LNCAP (cell line): ENCODE data around the gene SOCS1.

ENCODE experiments used
- CTCF ChIP-seq: fragments of 450-650 bp; IDR thresholded peaks from 2 replicates; pipeline ENCODE4 v1.5.1; 2017; ENCODE audit warnings: mild to moderate bottlenecking

The SOCS1 gene

GRCh38 chr16:11298143-11298900, 42.3 kb upstream of the SOCS1 start:
- TF ChIP-seq CTCF = no peak

DNA sequence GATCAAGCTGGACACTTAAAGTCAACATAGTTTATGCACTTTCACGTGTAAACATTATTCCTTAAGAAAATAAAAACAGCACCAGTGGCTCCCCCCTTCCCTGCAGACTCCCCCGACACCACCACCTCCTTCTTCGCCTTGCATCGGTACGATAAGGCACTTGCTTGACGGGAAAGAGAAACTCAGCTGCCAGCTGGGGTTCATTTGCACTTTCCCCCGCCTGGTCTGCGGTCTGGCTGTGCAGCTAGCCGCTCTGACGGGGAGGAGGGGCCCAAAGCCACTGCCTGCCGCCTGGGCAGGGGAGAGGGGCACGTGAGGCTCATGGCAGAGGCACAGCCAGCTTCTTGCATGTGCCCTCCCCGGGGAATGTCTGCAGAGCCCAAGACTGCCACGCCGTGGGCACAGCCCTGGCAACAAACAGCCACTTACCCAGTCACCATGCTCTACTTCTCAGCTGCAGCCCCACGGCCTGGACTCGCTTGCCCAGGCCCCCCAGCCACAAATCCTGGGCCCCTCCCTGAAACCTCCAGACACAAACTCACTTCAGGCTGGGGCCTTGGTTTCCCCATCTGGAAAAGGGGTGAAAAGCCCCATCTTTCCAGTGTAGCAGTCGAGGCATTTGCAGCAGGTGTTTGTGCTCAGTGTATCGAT, 41.6 kb upstream of the SOCS1 start:
- TF ChIP-seq CTCF = no peak

GRCh38 chr16:11296706-11297491, 40.9 kb upstream of the SOCS1 start:
- no peak for TF ChIP-seq CTCF

- TF ChIP-seq CTCF = no peak
These were observed 40.3 kb upstream of the SOCS1 start for GRCh38 chr16:11296351-11296705.

GRCh38 chr16:11295672-11296071, 39.7 kb upstream of the SOCS1 start:
- no peak for TF ChIP-seq CTCF

DNA sequence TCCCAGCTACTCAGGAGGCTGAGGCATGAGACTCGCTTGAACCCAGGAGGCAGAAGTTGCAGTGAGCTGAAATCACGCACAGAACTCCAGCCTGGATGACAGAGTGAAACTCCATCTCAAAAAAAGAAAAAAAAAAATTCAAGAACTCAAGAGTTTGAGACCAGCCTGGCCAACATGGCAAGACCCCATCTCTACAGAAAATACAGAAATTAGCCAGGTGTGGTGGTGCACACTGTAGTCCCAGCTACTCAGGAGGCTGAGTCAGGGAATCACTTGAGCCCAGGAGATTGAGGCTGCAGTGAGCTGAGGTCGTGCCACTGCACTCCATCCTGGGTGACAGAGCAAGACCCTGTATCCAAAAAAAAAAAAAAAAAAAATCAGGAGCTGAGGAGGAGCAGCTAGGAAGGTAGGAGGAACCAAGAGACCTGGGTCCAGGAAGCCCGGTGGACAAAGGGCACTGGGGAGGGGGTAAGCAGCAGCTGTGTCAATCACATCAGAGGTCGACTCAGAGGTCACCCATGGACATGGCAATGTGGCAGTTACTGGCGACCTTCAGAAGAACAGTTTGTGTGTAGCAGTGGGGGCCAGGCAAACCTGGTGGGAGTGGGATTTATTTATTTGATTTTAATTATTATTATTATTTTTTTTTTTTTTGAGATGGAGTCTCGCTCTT, 36.2 kb upstream of the SOCS1 start:
- no peak for TF ChIP-seq CTCF

DNA sequence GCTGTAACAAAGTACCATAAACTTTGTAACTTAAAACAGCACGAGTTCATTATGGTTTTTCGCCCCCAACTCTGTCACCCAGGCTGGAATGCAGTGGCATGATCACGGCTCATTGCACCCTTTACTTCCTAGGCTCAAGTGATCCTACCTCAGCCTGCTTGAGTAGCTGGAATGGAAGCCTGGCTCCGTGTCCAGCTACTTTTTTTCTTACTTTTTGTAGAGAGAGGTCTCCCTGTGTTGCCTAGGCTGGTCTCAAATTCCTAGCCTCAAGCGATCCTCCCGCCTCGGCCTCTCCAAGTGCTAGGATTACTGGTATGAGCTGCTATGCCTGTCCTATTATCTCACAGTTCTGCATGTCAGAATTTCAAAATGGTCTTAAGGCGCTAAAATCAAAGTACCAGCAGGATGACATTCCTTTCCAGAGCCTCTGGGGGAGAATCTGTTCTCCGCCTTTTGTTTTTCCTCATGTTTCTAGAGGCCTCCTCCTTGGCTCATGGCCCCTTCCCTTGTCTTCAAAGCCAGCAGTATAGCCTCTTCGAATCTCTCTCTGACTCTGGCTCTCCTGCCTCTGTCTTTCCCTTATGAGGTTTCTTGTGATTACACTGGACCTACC, 35.2 kb upstream of the SOCS1 start:
- TF ChIP-seq CTCF = no peak
